Panc1 (cell line): ENCODE data around the gene KCNMA1. TPM values are rescaled to one million over a fixed set of nuclear protein-coding genes. Genes with fewer than 3 reads are reported as not detected.
A peak's percentile ranks its signal among the peaks of the same experiment; 100 is the strongest.

Source experiments
- ATAC-seq: fragments of 200-7000 bp; cut with Tn5 transposase; 2 replicates; pipeline ENCODE4 v1.9.1; 2020; ENCODE audit warnings: mild to moderate bottlenecking, moderate library complexity
- BruUV-seq: library from RNA; stranded (reverse); fragments of 400-500 nt; replicated peaks from 2 replicates; lab custom pipeline; 2021; lab: Mats Ljungman, UMichigan
- CTCF ChIA-PET: fragments of 300-600 bp; sonication (Branson Sonifier 250); formaldehyde crosslinking; loops from one replicate; lab custom pipeline; 2022; ENCODE audit warnings: antibody characterized with exemption; lab: Charles Lee
- POLR2A ChIA-PET: fragments of 300-600 bp; sonication (Branson Sonifier 250); formaldehyde crosslinking; loops from one replicate; lab custom pipeline; 2022; ENCODE audit warnings: antibody characterized with exemption; lab: Charles Lee
- DNase-seq: peaks from one replicate; pipeline ENCODE4 v3.0.0-alpha.2; 2010; ENCODE audit warnings: low read depth, low spot score
- H3K27ac ChIP-seq: 2 replicates; pipeline ENCODE4 v1.5.1; 2011; ENCODE audit warnings: mild to moderate bottlenecking, low read length, inconsistent platforms
- H3K27me3 ChIP-seq: fragments of 200-500 bp; sonication (Bioruptor generic); 2 replicates; pipeline ENCODE4 v1.6.0; 2014; ENCODE audit warnings: low read length, inconsistent platforms; ENCODE audit not compliant: control insufficient read depth, insufficient read depth
- H3K36me3 ChIP-seq: fragments of 200-500 bp; sonication (Bioruptor generic); 2 replicates; pipeline ENCODE4 v1.5.1; 2014; ENCODE audit warnings: inconsistent platforms, mild to moderate bottlenecking, low read length, moderate library complexity; ENCODE audit not compliant: control insufficient read depth, insufficient read depth
- H3K4me1 ChIP-seq: 2 replicates; pipeline ENCODE4 v1.5.1; 2011; ENCODE audit warnings: inconsistent platforms, mild to moderate bottlenecking, low read length, moderate library complexity; ENCODE audit not compliant: control insufficient read depth, insufficient read depth
- H3K4me3 ChIP-seq, 2 experiments: 2 replicates each; pipeline ENCODE4 v1.5.1; 2011 to 2012; ENCODE audit warnings: low read depth in 2 of 2, low read length in 2 of 2, mild to moderate bottlenecking in 2 of 2, inconsistent platforms in 1 of 2, moderate library complexity in 1 of 2
- H3K9me3 ChIP-seq: fragments of 200-500 bp; sonication (Bioruptor generic); 2 replicates; pipeline ENCODE4 v1.5.1; 2014; ENCODE audit warnings: low read depth, mild to moderate bottlenecking, inconsistent platforms, low read length, moderate library complexity; ENCODE audit not compliant: control insufficient read depth, insufficient read depth
- POLR2AphosphoS5 ChIP-seq: IDR thresholded peaks from 2 replicates; pipeline ENCODE4 v1.6.1; 2012; ENCODE audit warnings: mild to moderate bottlenecking, low read depth, low read length, moderate library complexity
- SIN3A ChIP-seq: IDR thresholded peaks from 2 replicates; pipeline ENCODE4 v1.6.1; 2012; ENCODE audit warnings: low read depth, mild to moderate bottlenecking, low read length, moderate library complexity, borderline replicate concordance; ENCODE audit not compliant: insufficient read depth
- TCF7L2 ChIP-seq: IDR thresholded peaks from 2 replicates; pipeline ENCODE4 v1.6.1; 2011; ENCODE audit warnings: mild to moderate bottlenecking, low read depth, low read length, inconsistent platforms
- in situ Hi-C: cut with HindIII; loops from 2 replicates; pipeline ENCODE4 v1.10.0; 2016; ENCODE audit warnings: low sequenced_read_pairs, low pct_unique_long_range_greater_than_20kb
- intact Hi-C: fragments of 100-400 bp; cut with micrococcal nuclease; formaldehyde crosslinking; loops from one replicate; pipeline ENCODE4 v1.10.0; 2022; ENCODE audit not compliant: unreplicated experiment
- total RNA-seq: library from RNA; stranded (reverse); gene quantifications from one replicate; pipeline ENCODE4 v1.2.1, GENCODE V29; 2021; ENCODE audit not compliant: unreplicated experiment
- TF ChIP-seq, protein P1 (sequence below): fragments of 450-650 bp; IDR thresholded peaks from 2 replicates; pipeline ENCODE4 v1.5.1; 2017; ENCODE audit warnings: mild to moderate bottlenecking
- TF ChIP-seq, protein P2 (sequence below), 2 experiments: IDR thresholded peaks; 2 replicates each; pipeline ENCODE4 v1.6.1; 2011 to 2012; ENCODE audit warnings: low read depth in 2 of 2, control low read depth in 1 of 2, low read length in 1 of 2, mild to moderate bottlenecking in 1 of 2, moderate library complexity in 1 of 2; ENCODE audit not compliant: insufficient read depth in 1 of 2

KCNMA1 gene
- total RNA-seq, 1 experiment from 2014 or later, result 91.9 TPM

DNA sequence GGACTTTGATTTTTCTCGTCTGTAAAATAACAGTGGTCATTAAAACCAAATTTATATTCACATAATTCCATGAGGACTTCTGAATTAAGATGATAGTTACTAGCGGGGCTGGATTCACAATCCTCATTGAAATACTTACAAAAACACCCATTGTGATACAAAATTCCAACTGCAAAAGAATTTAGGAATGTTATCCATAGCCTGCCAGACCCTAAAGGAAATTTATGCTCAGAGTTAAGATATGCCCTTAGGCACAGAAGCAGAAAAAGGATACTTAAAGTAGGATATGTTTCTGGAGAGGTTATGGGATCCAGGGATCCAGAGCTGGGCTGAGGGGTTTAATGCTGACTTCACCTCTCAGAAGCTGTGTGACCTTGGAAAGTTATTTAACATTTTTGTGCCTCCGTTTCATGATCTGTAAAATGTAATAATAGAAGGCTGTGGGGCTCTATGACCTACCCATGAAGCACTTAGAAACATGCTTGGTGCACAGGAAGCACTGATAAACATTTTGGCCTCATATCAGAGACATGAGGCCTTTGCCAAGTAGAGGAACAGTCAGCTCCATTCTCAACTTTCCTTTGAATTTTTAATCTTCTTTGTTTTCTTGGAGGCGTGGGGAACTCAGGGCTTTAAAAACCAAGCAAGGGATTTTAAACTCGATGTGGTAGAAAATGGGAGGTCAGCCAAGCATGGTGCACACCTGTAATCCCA, 744.7 kb downstream of the KCNMA1 start:
- H3K27me3 ChIP-seq, result no peaks in the 10 kb centered on the region
- in situ Hi-C loops (no loop called here), intact Hi-C loops (no loop called here)
- CTCF ChIA-PET, result no interaction called here
- no peaks in the 10 kb centered on the region for H3K36me3 ChIP-seq
- DNase-seq (no peak), ATAC-seq (no peak)
- H3K27ac ChIP-seq, result no peak overlapping the region
- POLR2A ChIA-PET, result no interaction called here
- TF ChIP-seq SIN3A (no peak), TCF7L2 (no peak), POLR2AphosphoS5 (no peak)
- TF ChIP-seq, protein P1, sequence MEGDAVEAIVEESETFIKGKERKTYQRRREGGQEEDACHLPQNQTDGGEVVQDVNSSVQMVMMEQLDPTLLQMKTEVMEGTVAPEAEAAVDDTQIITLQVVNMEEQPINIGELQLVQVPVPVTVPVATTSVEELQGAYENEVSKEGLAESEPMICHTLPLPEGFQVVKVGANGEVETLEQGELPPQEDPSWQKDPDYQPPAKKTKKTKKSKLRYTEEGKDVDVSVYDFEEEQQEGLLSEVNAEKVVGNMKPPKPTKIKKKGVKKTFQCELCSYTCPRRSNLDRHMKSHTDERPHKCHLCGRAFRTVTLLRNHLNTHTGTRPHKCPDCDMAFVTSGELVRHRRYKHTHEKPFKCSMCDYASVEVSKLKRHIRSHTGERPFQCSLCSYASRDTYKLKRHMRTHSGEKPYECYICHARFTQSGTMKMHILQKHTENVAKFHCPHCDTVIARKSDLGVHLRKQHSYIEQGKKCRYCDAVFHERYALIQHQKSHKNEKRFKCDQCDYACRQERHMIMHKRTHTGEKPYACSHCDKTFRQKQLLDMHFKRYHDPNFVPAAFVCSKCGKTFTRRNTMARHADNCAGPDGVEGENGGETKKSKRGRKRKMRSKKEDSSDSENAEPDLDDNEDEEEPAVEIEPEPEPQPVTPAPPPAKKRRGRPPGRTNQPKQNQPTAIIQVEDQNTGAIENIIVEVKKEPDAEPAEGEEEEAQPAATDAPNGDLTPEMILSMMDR, result no peak
- TF ChIP-seq, protein P2, sequence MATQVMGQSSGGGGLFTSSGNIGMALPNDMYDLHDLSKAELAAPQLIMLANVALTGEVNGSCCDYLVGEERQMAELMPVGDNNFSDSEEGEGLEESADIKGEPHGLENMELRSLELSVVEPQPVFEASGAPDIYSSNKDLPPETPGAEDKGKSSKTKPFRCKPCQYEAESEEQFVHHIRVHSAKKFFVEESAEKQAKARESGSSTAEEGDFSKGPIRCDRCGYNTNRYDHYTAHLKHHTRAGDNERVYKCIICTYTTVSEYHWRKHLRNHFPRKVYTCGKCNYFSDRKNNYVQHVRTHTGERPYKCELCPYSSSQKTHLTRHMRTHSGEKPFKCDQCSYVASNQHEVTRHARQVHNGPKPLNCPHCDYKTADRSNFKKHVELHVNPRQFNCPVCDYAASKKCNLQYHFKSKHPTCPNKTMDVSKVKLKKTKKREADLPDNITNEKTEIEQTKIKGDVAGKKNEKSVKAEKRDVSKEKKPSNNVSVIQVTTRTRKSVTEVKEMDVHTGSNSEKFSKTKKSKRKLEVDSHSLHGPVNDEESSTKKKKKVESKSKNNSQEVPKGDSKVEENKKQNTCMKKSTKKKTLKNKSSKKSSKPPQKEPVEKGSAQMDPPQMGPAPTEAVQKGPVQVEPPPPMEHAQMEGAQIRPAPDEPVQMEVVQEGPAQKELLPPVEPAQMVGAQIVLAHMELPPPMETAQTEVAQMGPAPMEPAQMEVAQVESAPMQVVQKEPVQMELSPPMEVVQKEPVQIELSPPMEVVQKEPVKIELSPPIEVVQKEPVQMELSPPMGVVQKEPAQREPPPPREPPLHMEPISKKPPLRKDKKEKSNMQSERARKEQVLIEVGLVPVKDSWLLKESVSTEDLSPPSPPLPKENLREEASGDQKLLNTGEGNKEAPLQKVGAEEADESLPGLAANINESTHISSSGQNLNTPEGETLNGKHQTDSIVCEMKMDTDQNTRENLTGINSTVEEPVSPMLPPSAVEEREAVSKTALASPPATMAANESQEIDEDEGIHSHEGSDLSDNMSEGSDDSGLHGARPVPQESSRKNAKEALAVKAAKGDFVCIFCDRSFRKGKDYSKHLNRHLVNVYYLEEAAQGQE (IDR thresholded peaks at IDR 0.05; ENCODE audit: insufficient read depth in 1 of 2, low read depth in 2 of 2, low read length in 1 of 2), result no peak
- H3K4me1 ChIP-seq, result no peaks in the 10 kb centered on the region
- no TSS peak for BruUV-seq
- H3K9me3 ChIP-seq, result no peaks in the 10 kb centered on the region
- H3K4me3 ChIP-seq, result no peak overlapping the region

DNA sequence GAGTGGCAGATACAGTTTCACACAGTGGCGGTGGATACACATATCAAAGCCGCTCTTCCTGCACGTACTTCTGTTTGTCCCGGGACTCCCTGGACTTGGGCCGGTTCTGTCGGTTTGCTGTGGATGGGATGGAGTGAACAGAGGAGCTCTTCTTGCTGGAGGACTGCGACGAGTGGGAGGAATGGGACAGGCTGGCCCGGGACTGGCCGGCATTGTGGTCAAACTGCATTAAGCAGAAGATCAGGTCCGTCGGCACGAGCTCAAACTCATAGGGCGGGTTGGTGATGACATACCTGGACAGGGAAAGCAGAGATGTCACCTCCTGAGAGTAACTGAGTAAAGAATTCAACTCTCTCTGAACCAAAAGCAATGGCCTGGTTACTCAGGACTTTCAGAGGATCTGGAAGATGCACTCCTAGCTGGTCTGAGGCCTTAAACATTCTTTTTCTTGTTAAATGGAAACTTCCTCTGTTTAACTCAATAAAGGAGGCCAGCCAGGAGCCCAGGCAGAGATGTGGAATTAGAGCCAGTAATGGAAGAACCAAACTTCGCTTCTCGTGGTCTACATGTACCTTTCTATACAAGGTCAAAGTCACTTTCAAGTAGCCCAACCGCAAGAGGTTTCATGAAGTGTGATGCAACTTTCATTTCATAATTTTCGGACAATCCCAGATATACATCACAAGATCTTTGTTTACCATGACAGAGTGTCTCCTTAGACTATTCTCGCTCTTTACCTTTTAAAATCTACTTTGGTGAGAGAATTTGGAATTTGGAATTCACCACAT, 750.2 kb downstream of the KCNMA1 start:
- Histone ChIP-seq H3K36me3 (no peaks in the 10 kb centered on the region), H3K27ac (no peak overlapping the region), H3K27me3 (no peaks in the 10 kb centered on the region), H3K4me1 (no peaks in the 10 kb centered on the region), H3K9me3 (no peaks in the 10 kb centered on the region), H3K4me3 (no peak overlapping the region)
- ChIA-PET POLR2A (no interaction called here), CTCF (no interaction called here)
- no peak for DNase-seq
- TF ChIP-seq POLR2AphosphoS5 (no peak), SIN3A (no peak), TCF7L2 (no peak)
- TF ChIP-seq, protein P2 (IDR thresholded peaks at IDR 0.05; ENCODE audit: insufficient read depth in 1 of 2, low read depth in 2 of 2, low read length in 1 of 2), result no peak
- TF ChIP-seq, protein P1, result no peak
- intact Hi-C loops (no loop called here), in situ Hi-C loops (no loop called here)
- no TSS peak for BruUV-seq
- ATAC-seq, result 0 out of 2 replicates have a peak, but pooled peaks have one; percentile 21
